IPS-11a (cell line): ENCODE data around the gene RPS6KA3.
"Not testable (repeated sequence)": the region's sequence is repeated elsewhere in the genome, so short reads cannot be mapped to it uniquely, and the experiment has no call there.

ENCODE experiments used
- H3K4me3 ChIP-seq: one replicate; pipeline ENCODE4 v1.5.1; 2013; ENCODE audit warnings: low read depth, low read length, control low read depth

The RPS6KA3 gene

DNA sequence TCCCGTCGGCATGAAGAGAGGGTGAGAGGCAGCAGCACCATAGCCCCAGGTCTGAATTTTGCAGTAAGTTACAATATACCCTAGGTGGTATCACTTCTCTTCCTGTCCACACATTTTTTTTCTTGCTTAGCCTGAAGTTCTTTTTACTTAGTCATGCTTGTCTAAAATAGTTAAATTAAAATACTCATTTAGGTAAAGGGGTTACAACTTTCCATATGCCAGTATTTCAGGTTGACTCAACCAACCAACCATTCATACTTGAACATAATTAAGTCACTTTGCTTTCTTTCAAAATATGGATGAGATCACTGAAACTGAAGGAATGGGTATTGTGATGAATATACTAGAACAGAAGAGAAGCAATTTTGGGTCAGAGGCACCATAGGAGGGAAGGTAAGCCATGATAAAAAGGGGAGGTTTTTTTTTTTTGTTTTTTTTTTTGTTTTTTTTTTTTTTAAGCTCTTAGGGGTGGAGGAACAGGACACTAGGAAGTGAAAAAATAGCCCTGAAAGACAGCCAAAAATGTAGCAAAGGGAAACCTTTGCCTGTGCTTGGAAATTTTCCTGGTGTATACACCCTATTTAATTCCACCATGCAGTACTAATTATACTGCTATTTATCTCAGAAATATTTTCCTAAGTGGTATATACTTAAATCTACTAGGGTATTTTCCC, 41.8 kb downstream of the RPS6KA3 start:
- no peak overlapping the region for H3K4me3 ChIP-seq

DNA sequence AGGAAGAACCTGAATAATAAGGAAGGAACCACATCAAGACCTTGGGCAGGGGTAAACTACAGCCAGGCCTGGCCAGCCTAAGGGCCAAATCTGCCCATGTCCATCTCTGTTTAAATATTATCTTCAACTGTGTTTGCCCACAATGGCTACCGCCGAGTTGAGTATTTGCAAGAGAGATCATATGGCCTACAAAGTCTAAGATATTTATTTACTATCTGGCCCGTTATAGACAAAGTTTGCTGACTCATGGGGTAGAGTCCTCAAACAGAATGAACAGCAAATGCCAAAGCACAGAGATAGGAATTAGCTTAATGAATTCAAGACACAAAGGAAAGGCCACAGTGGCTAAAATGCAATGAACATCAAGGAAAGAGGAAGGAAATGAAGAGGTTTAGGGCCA, 44.8 kb downstream of the RPS6KA3 start:
- H3K4me3 ChIP-seq: no peak overlapping the region

DNA sequence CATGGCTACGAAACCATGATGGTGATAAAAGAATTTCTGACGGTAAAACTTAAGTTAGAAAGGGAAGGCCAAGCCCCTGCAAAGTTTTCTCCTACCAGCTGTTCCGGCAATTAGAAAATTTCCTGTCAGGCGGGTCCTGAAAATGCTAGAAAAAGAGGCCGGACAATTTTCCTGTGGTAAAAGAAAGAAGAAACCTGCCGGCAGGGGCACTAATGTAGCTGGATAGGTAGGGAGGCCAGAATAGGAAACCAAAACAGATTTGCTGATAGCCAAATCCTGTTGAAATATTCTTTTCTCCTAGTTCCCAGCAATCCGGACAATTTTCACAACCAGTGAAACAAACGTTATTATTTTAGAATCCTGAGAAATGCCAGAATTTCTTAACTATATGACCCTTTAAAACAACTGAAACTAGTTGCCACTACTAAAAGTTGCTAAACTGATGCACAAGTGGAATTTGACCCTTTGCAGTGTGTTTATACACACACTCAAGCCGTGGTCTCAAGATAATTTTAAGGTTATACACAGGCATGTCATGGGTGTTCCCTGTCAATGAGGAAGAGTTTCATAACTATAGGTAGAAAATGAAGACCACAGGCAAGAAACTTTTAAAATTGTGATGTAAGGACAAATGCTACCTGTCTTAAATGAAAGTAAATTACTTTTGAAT, 47.7 kb downstream of the RPS6KA3 start:
- no peak overlapping the region for H3K4me3 ChIP-seq

DNA sequence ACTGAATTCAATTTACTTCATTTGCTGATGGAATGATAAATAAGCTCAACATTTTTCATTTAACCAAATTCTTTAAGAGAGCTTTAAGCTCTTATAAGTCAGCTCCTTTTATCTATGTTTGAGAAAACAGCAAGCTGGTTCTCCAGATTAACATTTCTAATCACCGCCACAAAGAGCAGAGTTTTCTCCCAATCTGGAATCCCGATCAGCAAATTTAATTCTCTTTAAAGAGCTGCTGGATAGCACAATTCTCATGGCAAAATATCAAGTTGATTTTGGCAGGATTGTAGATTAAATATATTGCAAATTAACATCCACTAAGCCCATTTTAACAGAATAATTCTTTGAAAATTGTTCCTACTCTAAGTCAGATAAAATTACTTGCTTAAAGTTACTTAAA, 48.8 kb downstream of the RPS6KA3 start:
- H3K4me3 ChIP-seq: no peak overlapping the region

DNA sequence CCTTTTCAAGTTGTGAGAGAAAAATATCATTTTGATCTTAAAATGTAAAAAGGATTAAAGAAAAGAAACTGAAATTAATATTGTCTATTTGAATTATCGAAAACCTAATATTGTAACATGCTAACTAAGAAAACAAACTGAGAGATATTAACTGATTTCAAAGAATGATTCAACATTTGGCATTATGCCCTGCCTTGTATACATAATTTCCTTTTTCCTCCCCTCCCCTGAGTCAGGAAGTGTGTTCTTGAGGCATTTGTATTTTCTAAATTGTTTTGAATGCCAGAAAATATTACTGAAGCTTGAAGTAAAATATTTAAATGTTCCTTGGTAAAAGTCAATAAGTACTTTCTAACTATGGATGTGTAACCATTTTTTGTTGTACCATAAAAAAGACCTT, 49.4 kb downstream of the RPS6KA3 start:
- H3K4me3 ChIP-seq: no peak overlapping the region

DNA sequence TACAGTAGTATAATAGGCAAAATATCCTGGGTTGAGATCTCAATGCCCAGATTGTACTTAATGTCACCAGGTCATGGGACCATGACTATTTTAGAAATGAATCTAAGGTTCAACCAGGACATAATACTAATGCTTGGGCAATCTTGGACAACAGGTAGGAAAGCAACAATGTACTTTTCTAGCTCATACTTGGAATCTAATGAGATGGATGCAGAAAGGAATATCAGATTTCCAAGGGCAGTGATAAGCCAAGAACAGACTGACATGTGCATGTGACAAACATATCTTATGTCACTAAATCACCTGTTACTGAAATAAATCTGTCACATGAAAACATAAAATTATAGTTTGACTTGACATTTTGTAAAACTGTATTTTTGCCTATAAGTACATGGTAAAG, 51.1 kb downstream of the RPS6KA3 start:
- H3K4me3 ChIP-seq: no peak overlapping the region

DNA sequence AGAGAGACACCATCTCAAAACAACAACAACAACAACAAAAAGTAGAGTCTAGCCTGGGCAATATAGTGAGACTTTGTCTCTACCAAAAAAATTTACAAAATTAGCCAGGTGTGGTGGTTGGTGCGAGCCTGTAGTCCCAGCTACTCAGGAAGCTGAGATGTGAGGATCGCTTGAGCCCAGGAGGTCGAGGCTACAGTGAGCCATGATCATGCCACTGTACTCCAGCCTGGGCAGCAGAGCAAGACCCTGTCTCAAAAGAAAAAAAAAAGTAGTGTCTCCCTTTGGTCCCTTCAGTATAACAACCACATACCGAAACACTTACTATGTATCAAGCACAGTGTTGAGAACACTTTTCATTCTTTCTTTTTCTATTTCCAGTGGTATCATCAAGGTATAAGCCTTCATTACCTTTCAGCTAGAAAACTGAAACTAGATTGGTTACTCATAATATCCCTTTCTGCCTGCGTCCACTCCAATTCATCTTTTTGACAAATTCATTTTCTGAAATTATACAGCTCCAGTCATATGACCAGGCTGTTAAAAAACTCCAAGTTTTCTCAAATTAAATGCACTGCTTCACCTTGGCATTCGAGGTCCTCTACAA, 54.1 kb downstream of the RPS6KA3 start:
- H3K4me3 ChIP-seq: no peak overlapping the region

DNA sequence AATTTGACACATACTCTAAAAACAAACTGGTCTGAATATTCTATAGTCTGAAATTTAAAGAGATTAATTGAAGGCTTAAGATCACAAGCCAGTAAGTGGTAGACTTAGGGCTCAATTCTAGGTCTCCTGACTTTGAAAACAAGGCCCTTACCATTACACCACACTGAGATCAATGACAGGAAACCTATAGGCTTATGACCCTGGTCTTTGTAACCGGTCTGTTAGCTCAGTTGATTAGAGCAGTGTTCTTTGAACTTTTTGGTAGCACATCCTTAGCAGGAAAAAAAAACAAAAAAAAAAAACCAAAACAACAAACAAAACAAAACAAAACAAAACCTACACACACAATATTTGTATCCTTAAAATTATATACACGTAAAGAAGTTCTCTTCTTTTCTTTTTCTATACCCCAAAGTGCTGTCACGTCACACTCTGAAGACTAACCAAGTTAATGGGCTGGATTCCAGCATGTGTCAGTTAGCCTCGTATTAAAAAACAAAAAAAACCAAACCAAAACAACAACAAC, 55.4 kb downstream of the RPS6KA3 start:
- no peak overlapping the region for H3K4me3 ChIP-seq

DNA sequence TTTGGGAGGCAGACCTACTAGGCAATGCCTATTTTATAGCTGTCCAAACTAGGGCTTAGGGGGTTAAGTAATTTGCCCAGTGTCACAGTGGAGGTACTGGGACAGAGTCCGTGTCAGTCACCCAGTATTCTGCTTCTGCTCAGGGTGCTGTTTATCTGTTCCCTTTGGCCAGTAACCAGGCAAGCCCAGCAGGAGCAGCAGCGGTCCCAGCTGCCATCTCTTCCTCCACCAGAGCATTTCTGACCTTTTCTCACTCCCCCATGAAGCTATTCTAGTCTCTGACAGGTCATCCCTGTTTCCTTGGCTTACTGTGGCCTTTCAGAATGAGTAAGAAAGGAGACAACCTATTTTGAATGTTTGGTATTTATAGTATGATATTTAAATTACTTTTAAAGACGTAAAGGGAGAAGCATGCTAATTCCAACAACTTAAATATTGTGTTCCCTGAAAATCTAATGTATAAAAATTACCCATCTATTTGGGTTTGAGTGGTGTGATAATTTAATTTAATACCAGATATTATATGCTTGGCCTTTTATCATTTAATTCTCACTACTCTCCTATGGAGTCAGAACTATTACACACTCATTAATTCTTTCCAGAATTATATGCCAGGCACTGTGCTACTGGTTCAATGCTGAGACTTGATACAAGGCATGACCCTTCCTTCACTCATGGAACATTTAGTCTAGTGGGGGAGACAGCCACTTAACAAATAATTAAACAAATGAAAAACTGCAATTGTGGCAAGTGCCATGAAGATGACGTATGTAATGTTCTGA, 60.6 kb downstream of the RPS6KA3 start:
- H3K4me3 ChIP-seq: no peak overlapping the region

DNA sequence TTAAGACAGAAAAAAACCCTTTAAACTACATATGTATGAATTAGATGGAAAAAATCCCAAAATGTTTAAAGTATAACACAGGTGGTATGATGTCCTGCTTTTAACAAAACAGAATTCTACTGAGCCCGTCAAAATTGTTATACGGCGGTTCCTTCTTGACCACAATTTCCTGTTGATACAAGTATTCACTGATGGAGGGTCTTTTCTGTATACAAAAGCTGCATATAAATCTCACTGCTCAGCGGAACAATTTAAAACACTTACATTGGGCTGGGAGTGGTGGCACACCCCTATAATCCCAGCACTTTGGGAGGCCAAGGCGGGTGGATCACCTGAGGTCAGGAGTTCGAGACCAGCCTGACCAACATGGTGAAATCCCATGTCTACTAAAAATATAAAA, 62.4 kb downstream of the RPS6KA3 start:
- H3K4me3 ChIP-seq: no peak overlapping the region

DNA sequence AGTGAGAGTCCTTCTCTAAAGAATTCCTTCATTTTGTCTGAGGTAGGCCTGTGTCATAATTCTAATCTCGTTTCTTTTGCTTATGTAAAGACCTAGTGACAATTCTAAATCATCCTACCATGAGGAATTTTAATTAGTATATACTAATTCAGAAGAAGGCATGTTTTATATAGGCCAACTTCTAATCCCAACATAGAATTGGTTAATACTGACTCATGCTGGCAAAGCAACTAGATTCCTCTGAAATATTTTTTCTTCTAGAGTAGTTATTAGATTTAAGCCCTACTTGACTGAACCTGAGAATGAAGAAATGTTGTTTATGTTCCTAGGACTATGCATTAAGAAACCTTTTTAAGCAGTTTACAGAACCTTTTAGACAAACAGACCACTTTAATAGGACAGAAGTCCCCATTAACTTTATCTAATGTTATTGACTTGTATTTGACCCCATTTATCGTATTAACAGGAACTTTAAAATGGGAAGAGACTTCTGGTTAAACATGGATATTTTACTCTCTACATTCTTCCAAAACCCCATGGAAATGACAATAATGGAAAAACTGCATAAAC, 69.0 kb downstream of the RPS6KA3 start:
- no peak overlapping the region for H3K4me3 ChIP-seq

DNA sequence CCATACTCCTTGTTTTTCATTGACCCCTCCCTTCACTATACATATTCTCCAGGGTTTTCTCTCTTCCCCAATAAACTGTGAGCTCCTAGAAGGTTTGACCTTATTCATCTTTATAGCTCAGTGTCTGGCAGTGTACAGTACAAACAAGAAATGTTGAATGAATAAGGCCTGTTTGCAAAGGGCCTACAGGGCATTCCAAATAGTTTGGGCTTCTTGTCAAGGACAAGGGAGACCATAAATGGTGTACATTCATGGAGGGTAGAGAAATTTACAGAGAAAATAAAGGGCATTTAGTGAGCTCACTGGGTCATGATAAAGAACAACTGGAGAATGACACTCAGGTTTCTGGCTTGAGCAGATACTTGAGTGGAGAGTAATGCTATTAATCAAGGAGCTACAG, 77.5 kb downstream of the RPS6KA3 start:
- H3K4me3 ChIP-seq: no peak overlapping the region

DNA sequence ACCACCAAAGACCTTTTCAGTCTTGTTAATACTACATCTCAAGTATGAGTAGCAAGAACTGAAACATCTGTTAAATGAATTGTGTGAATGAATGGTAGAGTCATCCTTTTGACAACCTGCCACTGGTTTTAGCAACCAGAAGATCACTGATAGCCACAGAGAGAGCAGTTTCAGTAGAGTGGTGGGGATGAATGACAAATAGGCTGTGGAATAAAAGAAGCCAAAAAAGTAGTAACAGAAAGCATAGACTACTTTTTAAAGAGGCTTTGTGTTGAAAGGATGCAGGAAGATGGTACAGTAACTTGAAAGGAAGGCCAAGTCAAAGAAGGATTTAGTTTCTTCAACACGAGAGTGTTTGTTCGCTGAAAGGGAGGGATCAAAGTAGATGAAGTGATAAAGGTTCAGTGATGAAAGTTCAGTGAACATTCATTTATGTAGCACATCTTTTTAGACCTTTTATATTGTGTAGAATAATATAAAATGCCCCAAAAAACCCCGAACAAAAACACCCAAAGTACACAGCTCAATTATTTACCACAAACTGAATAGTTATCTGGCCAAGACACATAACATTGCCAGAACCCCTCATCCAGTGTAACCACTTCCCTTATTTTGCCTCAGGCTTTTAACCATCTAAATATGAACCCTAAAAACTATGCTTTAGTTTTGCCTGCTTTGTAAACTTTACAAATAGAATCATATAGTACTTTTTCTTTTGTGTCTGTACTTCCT, 84.9 kb downstream of the RPS6KA3 start:
- no peak overlapping the region for H3K4me3 ChIP-seq

DNA sequence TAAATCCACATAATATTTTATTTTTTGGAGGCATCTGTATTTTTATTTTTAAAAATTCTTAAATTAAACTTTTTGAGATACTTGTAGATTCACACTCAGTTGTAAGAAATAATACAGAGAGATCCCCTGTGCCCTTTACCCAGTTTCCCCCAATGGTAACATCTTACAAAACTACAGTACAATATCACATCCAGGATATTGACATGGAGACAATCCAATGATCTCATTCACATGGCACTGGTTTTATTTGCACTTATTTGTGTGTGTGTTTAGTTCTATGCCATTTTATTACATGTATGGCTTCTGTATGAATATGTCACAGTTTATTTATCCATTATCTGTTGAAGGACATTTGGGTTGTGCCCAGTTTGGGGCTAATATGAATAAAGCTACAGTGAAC, 89.6 kb downstream of the RPS6KA3 start:
- no peak overlapping the region for H3K4me3 ChIP-seq

DNA sequence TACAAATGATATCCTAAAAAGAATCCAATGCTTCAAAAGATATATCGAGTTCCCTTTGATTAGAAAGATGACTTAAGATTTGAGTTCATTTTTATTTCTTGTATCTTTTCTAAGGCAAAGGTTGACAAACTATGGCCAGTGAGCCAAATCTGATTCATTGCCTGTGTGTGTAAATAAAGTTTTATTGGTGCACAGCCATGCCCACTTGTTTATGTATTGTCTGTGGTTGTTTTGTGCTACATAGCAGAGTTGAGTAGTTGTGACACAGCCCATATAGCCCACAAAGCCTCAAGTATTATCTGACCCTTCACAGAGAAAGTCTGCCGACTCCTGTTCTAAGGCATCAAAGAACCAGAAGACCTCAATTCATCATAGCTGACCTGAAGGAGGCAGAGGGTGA, 92.9 kb downstream of the RPS6KA3 start:
- no peak overlapping the region for H3K4me3 ChIP-seq

DNA sequence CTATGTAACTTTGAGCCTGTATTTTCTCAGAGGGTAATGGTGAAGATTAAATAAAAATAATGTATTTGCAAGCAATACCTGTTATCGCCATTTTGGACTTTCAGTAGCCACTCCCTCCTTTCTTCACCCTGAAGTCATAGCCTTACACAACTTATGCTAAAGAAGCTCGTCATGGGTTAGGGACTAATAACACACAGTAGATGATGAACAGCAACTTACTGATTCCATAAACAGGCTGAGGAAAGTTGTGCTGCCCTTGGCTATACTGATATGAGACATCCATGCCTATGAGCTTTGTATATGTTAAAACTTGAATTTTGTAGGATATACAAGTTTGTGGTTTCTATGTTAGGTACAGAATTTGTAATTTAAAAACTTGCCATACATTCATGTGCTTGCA, 93.4 kb downstream of the RPS6KA3 start:
- no peak overlapping the region for H3K4me3 ChIP-seq

DNA sequence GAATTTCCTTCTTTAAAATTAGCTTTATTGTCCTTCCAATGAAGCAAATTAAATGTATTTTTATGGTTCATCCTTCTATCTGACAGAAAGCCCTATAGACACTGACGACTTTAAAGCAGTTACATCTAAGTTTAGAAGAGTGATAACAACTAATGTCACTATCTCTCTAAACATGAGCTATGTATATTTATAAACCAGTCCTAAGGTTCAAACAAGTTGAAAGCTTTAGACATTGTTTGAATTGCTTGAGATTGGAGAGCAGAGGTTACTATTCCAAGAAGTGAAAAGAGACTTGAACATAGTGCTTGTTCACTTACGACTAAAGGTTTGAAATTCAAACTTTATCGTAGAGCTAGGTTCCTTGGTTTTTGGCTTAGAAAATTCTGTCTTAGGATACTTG, 94.8 kb downstream of the RPS6KA3 start:
- no peak overlapping the region for H3K4me3 ChIP-seq

DNA sequence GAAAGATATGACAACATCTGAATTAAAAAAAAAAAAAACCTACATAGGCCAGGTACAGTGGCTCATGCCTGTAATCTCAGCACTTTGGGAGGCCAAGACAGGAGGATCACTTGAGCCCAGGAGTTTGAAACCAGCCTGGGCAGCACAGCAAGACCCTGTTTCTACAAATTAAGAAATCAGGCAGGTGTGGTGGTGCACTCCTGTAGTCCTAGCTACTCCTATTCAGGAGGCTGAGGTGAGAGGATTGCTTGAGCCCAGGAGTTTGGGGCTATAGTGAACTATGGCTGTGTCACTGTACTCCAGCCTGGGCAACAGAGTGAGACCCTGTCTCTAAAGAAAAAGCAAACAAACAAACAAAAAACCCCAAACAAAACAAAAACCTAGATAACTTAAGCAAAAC, 104.2 kb downstream of the RPS6KA3 start:
- not testable (repeated sequence) for H3K4me3 ChIP-seq

DNA sequence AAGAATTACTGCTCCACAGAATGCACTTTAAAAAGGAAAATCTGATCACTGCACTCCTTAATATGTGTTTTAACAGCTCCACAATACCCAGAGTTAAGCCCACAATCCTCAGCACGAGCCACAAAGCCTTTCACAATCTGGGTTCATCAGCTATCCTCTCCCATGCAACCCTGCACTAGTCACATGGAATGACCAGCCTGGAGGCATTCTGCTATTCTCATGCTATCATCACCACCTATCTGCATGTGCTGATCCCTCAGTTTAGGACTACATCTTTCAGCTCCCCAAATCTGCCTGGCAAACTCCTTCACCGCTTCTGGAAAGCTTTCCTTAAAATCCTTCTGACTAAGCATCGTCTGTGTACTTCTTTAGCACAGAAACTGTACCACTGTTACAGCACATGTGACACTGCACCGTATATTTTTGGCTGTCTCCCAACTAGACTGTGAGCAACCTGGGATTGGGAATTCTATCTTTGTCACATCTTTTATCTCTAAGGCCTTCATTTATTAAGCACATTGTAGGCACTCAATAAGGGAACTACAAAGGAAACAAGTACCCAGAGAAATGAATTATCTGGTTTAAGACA, 106.8 kb downstream of the RPS6KA3 start:
- H3K4me3 ChIP-seq: no peak overlapping the region

DNA sequence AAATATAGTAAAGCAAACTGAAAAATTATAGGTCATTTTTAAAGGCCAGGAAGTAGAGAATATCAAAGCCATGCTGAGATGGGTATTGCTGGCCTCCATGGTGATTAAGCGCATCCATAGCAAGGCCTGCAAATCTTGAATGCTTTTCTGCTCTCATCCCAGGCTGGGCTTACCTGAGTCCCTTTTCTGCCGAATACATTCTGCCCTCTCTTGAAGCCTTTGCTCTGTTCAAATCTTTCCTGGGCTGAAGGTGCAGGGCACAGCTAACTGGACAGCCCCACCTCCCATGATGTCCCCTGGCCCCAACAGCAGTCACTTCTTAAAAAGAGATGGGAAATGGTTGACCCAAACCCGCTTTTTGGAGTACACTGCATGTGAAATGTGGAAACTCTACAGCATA, 115.0 kb downstream of the RPS6KA3 start:
- no peak overlapping the region for H3K4me3 ChIP-seq
